ENCODE measurements around the gene ANAPC15. TPM values are rescaled to one million over a fixed set of nuclear protein-coding genes. Genes with fewer than 3 reads are reported as not detected.
"Not testable (repeated sequence)": the region's sequence is repeated elsewhere in the genome, so short reads cannot be mapped to it uniquely, and the experiment has no call there.

Gene ANAPC15
- total and polyA plus RNA-seq, 9 of the 15 experiments (the other 6 are each of a cell fraction or from before 2014, with no cell fraction given): 53.0 to 254 (median 75.7) TPM

GRCh38 chr11:72146625-72147024, 34.1 kb upstream of the ANAPC15 start (continued):
- peak; percentile 35 to 57; a peak in 3 of 4 replicates for TF ChIP-seq TRIM24 (IDR thresholded peaks at IDR 0.05)

DNA sequence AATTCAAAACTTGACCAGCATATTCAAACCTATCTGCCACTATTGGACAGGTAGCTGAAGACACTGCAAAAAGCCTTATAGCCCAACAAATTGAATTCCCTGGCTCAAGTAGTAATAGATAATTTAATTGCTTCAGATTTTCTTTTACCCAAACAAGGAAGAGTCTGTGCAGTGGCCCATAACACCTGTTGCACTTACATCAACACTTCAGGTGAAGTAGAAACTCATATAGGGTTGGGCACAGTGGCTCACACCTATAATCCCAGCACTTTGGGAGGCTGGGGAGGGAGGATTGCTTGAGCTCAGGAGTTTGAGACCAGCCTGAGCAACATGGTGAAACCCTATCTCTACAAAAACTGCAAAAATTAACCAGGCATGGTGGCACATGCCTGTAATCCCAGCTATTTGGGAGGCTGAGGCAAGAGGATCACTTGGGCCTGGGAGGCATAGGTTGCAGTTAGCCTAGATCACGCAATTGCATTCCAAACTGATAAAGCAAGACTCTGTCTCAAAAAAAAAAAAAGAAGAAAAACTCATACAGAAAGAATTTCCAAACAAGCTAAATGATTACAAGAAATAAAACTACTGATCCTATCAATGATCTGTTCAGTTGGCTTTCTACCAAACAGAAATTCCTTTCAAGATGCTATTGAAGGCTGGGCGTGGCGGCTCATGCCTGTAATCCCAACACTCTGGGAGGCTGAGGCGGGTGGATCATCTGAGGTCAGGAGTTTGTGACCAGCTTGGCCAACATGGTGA, 32.5 kb upstream of the ANAPC15 start:
- 62% methylated on average over 4 of the region's 4 CpGs for WGBS (ENCODE audit: insufficient coverage, low coverage, missing lambda C conversion rate)
- intact Hi-C loops (cut with micrococcal nuclease): loop anchor here (2.0 kb wide), 2 partner anchors 54 to 120 kb away; no protein-coding TSS in a partner anchor
- H3K27me3 ChIP-seq (ENCODE audit: control insufficient read depth in 2 of 2, insufficient read depth in 2 of 2, low read length in 2 of 2): no peaks in the 10 kb centered on the region
- H3K36me3 ChIP-seq (ENCODE audit: control insufficient read depth, insufficient read depth, low read length): no peaks in the 10 kb centered on the region
- no peak overlapping the region for H2AFZ ChIP-seq (ENCODE audit: low read depth, low read length)
- no peak overlapping the region for H3K4me3 ChIP-seq
- CTCF ChIA-PET (ENCODE audit: low intra/inter-chr PET ratio): interaction anchor here (0.6 to 1.4 kb wide), 4 partner anchors 54 to 289 kb away, joined by 3 to 9 read pairs (median 6); no protein-coding TSS in a partner anchor
- no peak overlapping the region for H3K9ac ChIP-seq (ENCODE audit: insufficient read depth in 1 of 2, low read depth in 2 of 2, low read length in 2 of 2)
- H3K79me2 ChIP-seq (ENCODE audit: control insufficient read depth, insufficient read depth, low read length): no peaks in the 10 kb centered on the region
- DNase-seq (ENCODE audit: extremely low read depth in 1 of 4, low spot score in 3 of 4) (no peak), ATAC-seq (no peak), FAIRE-seq (no peak)
- no peaks in the 10 kb centered on the region for H3K9me3 ChIP-seq (replicated peaks; ENCODE audit: control insufficient read depth, insufficient read depth, low read depth, low read length)
- H3K27ac ChIP-seq (ENCODE audit: extremely low read depth, low read depth, low read length): no peak overlapping the region
- no peak for TF ChIP-seq ETV6 (IDR thresholded peaks at IDR 0.05; ENCODE audit: borderline replicate concordance in 1 of 2, low read depth in 2 of 2, low read length in 1 of 2)
- no peak for TF ChIP-seq ETV6 (CRISPR knock-in tag; IDR thresholded peaks at IDR 0.05; ENCODE audit: borderline replicate concordance)
- TF ChIP-seq KDM2B (CRISPR knock-in tag; IDR thresholded peaks at IDR 0.05): no peak
- no peak for TF ChIP-seq ZC3H4 (CRISPR knock-in tag; IDR thresholded peaks at IDR 0.05; ENCODE audit: borderline replicate concordance)
- TF ChIP-seq, protein P1, sequence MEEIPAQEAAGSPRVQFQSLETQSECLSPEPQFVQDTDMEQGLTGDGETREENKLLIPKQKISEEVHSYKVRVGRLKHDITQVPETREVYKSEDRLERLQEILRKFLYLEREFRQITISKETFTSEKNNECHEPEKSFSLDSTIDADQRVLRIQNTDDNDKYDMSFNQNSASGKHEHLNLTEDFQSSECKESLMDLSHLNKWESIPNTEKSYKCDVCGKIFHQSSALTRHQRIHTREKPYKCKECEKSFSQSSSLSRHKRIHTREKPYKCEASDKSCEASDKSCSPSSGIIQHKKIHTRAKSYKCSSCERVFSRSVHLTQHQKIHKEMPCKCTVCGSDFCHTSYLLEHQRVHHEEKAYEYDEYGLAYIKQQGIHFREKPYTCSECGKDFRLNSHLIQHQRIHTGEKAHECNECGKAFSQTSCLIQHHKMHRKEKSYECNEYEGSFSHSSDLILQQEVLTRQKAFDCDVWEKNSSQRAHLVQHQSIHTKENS (CRISPR knock-in tag; IDR thresholded peaks at IDR 0.05): no peak
- no peak for TF ChIP-seq ZNF766 (CRISPR knock-in tag; conservative IDR thresholded peaks at IDR 0.05)
- TF ChIP-seq ZBTB34 (CRISPR knock-in tag; IDR thresholded peaks at IDR 0.05): no peak
- TF ChIP-seq MEF2A (IDR thresholded peaks at IDR 0.05; ENCODE audit: control insufficient read depth, low read depth, low read length): no peak
- H3K9me1 ChIP-seq (ENCODE audit: control insufficient read depth, insufficient read depth, low read length): no peaks in the 10 kb centered on the region
- H4K20me1 ChIP-seq (replicated peaks; ENCODE audit: control insufficient read depth, insufficient read depth, low read length): no peaks in the 10 kb centered on the region
- BruUV-seq (replicated peaks): no TSS peak
- POLR2A ChIA-PET: interaction anchor here (1.0 kb wide), 1 partner anchor 52 kb away, joined by 4 read pairs; no protein-coding TSS in a partner anchor
- H3K4me1 ChIP-seq (replicated peaks in 1 of 2; ENCODE audit: control insufficient read depth in 2 of 2, insufficient read depth in 2 of 2, low read length in 2 of 2): peaks cover 0 to 3% of the 10 kb centered on the region in 2 experiments; a peak in 1 of 5 replicates
- in situ Hi-C loops (cut with MboI): no loop called here
- H3K4me2 ChIP-seq (ENCODE audit: insufficient read depth, low read length): no peak overlapping the region

DNA sequence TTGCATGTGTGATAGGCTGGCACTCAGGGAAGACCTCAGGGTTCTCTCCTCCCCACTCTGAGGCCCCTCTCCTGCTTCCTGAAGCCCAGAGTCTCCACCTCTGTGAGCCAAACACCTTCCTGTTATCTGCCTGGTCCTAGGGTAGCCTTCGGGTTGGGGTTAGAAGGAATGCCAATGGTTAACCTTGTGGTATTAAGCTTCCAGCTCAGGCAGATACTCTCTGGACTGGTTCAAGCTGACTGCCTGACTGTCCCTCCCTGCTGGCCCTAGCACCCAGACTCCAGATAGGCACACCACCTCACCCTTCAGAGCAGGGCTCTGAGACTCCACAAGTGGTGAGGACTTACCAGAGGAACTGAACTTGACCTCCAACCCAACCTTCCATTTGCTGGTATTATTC, 30.0 kb upstream of the ANAPC15 start:
- BruUV-seq (replicated peaks); H3K4me3 ChIP-seq; H4K20me1 ChIP-seq (replicated peaks; ENCODE audit: control insufficient read depth, insufficient read depth, low read length); in situ Hi-C loops (cut with MboI); H3K36me3 ChIP-seq (ENCODE audit: control insufficient read depth, insufficient read depth, low read length); H3K4me1 ChIP-seq (replicated peaks in 1 of 2; ENCODE audit: control insufficient read depth in 2 of 2, insufficient read depth in 2 of 2, low read length in 2 of 2); POLR2A ChIA-PET; H2AFZ ChIP-seq (ENCODE audit: low read depth, low read length); ATAC-seq; H3K4me2 ChIP-seq (ENCODE audit: insufficient read depth, low read length); H3K9me1 ChIP-seq (ENCODE audit: control insufficient read depth, insufficient read depth, low read length); CTCF ChIA-PET (ENCODE audit: low intra/inter-chr PET ratio); H3K27me3 ChIP-seq (ENCODE audit: control insufficient read depth in 2 of 2, insufficient read depth in 2 of 2, low read length in 2 of 2); DNase-seq (ENCODE audit: extremely low read depth in 1 of 4, low spot score in 3 of 4); H3K27ac ChIP-seq (ENCODE audit: extremely low read depth, low read depth, low read length); H3K79me2 ChIP-seq (ENCODE audit: control insufficient read depth, insufficient read depth, low read length); H3K9me3 ChIP-seq (replicated peaks; ENCODE audit: control insufficient read depth, insufficient read depth, low read depth, low read length); intact Hi-C loops (cut with micrococcal nuclease); H3K9ac ChIP-seq (ENCODE audit: insufficient read depth in 1 of 2, low read depth in 2 of 2, low read length in 2 of 2): not testable (repeated sequence)
- FAIRE-seq: peak; percentile 65
- WGBS (ENCODE audit: insufficient coverage, low coverage, missing lambda C conversion rate): 83% methylated on average over 1 of the region's 1 CpG
